Measurements from ENCODE around the gene MAGEA9.

DNA sequence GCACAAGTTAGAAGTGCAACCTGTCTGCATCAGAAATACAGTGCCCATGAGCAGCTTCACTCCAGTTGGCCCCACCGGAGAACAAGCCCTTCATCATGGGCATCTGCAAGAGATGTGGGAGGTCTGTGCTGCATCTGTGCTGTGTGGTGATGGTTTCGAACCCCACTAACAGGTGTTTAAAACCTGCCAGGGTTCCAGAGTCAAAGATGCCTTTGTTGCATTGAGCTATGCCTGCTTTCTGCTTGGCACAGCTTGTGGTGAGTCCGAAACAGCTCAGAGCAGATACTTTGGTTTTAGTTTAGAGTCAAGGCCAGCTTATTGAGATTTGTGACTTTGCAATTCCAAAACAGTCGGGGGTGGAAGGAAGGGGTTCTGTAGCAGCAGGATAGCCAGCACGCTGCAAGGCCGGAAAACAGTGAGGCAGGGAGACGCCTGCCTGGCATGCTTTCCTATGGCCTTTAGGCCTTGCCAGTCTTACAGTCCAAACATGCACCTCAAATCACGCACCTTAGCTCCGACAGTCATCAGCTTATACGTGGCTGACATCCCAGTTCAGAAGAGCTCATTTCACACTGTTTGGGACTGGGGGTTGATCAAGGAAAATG is 21.8 kb downstream of the MAGEA9 start:
- TF ChIP-seq CTCF (conservative IDR thresholded peaks at IDR 0.05; ENCODE audit: low read length) (no peak), EZH2phosphoT487 (IDR thresholded peaks at IDR 0.05; ENCODE audit: borderline replicate concordance, low read depth, low read length) (no peak)

Data from OCI-LY7 (cell line).